ENCODE data around the gene SSH2. TPM values are rescaled to one million over a fixed set of nuclear protein-coding genes. Genes with fewer than 3 reads are reported as not detected.

SSH2 gene
- total and polyA plus RNA-seq, 2 of the 13 experiments (the other 11 are each of a cell fraction or from before 2014, with no cell fraction given), result 6.0 to 6.4 TPM

DNA sequence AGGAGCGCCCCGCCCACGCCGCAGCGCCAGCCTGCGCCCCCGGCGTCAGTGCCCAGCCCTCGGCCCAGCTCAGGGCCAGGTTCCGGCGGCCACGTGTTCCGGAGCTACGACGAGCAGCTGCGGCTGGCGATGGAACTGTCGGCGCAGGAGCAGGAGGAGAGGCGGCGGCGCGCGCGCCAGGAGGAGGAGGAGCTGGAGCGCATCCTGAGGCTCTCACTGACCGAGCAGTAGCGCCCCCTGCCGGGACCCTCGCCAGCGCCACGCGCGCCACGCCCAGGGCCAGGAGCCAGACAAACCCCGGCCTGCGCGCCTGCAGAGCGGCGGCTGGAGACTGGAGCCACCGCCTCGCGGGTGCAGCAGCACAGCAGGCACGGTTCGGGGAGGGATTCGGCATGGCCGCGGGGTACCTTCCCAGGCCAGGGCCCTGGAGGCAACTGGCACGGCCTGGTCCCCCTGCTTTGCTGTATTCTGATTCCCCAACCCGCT lies 316.6 kb downstream of the SSH2 start (continued):
- TF ChIP-seq, protein P1, sequence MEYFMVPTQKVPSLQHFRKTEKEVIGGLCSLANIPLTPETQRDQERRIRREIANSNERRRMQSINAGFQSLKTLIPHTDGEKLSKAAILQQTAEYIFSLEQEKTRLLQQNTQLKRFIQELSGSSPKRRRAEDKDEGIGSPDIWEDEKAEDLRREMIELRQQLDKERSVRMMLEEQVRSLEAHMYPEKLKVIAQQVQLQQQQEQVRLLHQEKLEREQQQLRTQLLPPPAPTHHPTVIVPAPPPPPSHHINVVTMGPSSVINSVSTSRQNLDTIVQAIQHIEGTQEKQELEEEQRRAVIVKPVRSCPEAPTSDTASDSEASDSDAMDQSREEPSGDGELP (IDR thresholded peaks at IDR 0.05; ENCODE audit: borderline replicate concordance, low read depth), result peak; percentile 42; the same call in 1 of the 2 replicates
- no peak for TF ChIP-seq ZUFSP (CRISPR knock-in tag; IDR thresholded peaks at IDR 0.05; ENCODE audit: borderline replicate concordance)
- TF ChIP-seq SPEN (CRISPR knock-in tag; IDR thresholded peaks at IDR 0.05; ENCODE audit: low read depth), result peak; percentile 64
- no peak for TF ChIP-seq CHD4 (IDR thresholded peaks at IDR 0.05; ENCODE audit: borderline replicate concordance, low read length)
- TF ChIP-seq ZNF549 (CRISPR knock-in tag; IDR thresholded peaks at IDR 0.05), result no peak
- 0 out of 2 replicates have a peak, but pooled peaks have one; percentile 42 for TF ChIP-seq NR2C2 (CRISPR knock-in tag; IDR thresholded peaks at IDR 0.05; ENCODE audit: borderline replicate concordance)
- TF ChIP-seq MAX (IDR thresholded peaks at IDR 0.05), result peak; percentile 98
- TF ChIP-seq THAP8 (CRISPR knock-in tag; IDR thresholded peaks at IDR 0.05; ENCODE audit: borderline replicate concordance), result no peak; the same call in 1 of the 2 replicates
- TF ChIP-seq SP1 (IDR thresholded peaks at IDR 0.05), result no peak
- peak; percentile 79 for TF ChIP-seq SP1 (CRISPR knock-in tag; IDR thresholded peaks at IDR 0.05)
- TF ChIP-seq ZNF850 (CRISPR knock-in tag; conservative IDR thresholded peaks at IDR 0.05), result no peak
- 0 out of 2 replicates have a peak, but pooled peaks have one; percentile 64 for TF ChIP-seq ZNF709 (CRISPR knock-in tag; IDR thresholded peaks at IDR 0.05)
- TF ChIP-seq ARID4A (CRISPR knock-in tag; IDR thresholded peaks at IDR 0.05; ENCODE audit: borderline replicate concordance), result peak; percentile 73; the same call in 1 of the 2 replicates
- TF ChIP-seq RAD21 (CRISPR knock-in tag; IDR thresholded peaks at IDR 0.05), result peak; percentile 80
- no peak for TF ChIP-seq KMT2B (CRISPR knock-in tag; IDR thresholded peaks at IDR 0.05)
- no peak for TF ChIP-seq POLR2AphosphoS2 (IDR thresholded peaks at IDR 0.05; ENCODE audit: low read depth, low read length)
- no peak for TF ChIP-seq RFX5 (IDR thresholded peaks at IDR 0.05; ENCODE audit: low read depth, low read length)
- TF ChIP-seq RBM22 (optimal IDR thresholded peaks at IDR 0.05; ENCODE audit: low read length), result no peak
- TF ChIP-seq ZNF552 (CRISPR knock-in tag; IDR thresholded peaks at IDR 0.05; ENCODE audit: borderline replicate concordance), result no peak
- TF ChIP-seq TEAD2 (CRISPR knock-in tag; IDR thresholded peaks at IDR 0.05), result 0 out of 2 replicates have a peak, but pooled peaks have one; percentile 43
- peak; percentile 90; the same call in 1 of the 2 replicates for TF ChIP-seq ZNF253 (CRISPR knock-in tag; IDR thresholded peaks at IDR 0.05; ENCODE audit: borderline replicate concordance)
- peak; percentile 94; the same call in 1 of the 2 replicates for TF ChIP-seq ZFYVE20 (CRISPR knock-in tag; IDR thresholded peaks at IDR 0.05; ENCODE audit: borderline replicate concordance, low read depth)
- TF ChIP-seq ETV6 (CRISPR knock-in tag; conservative IDR thresholded peaks at IDR 0.05), result peak; percentile 59; the same call in 1 of the 2 replicates
- TF ChIP-seq SALL1 (CRISPR knock-in tag; IDR thresholded peaks at IDR 0.05), result peak; percentile 90

Measured in HepG2 (cell line).